Measurements from ENCODE around the gene LTF. TPM values are rescaled to one million over a fixed set of nuclear protein-coding genes. Genes with fewer than 3 reads are reported as not detected.
"Not testable (repeated sequence)": the region's sequence is repeated elsewhere in the genome, so short reads cannot be mapped to it uniquely, and the experiment has no call there.

LTF gene
- total RNA-seq, 1 donor from 2014 or later, result not detected

GRCh38 chr3:46408853-46409252, 55.9 kb downstream of the LTF start:
- TF ChIP-seq CTCF (IDR thresholded peaks at IDR 0.05; ENCODE audit: insufficient read depth, low read length, poor library complexity, severe bottlenecking), result no peak
- H3K36me3 ChIP-seq (ENCODE audit: control insufficient read depth, insufficient read depth, low read length), result no peaks in the 10 kb centered on the region
- no peaks in the 10 kb centered on the region for H3K27me3 ChIP-seq (ENCODE audit: control insufficient read depth, insufficient read depth, low read length)
- no peak overlapping the region for H3K4me3 ChIP-seq (ENCODE audit: low read depth, low read length)
- DNase-seq (ENCODE audit: low read depth), result no peak

- Histone ChIP-seq H3K27me3 (ENCODE audit: control insufficient read depth, insufficient read depth, low read length) (no peaks in the 10 kb centered on the region), H3K36me3 (ENCODE audit: control insufficient read depth, insufficient read depth, low read length) (no peaks in the 10 kb centered on the region), H3K4me3 (ENCODE audit: low read depth, low read length) (no peak overlapping the region)
- DNase-seq (ENCODE audit: low read depth), result no peak
- TF ChIP-seq CTCF (IDR thresholded peaks at IDR 0.05; ENCODE audit: insufficient read depth, low read length, poor library complexity, severe bottlenecking), result no peak
Observed at GRCh38 chr3:46407970-46408369, 56.7 kb downstream of the LTF start.

GRCh38 chr3:46406788-46407611, 57.7 kb downstream of the LTF start, which contains the start of the genes CCR5AS and CCRL2:
TSS of gene CCR5AS (minus strand) at chr3:46407066.
TSS of gene CCRL2 (plus strand) at chr3:46407259. CDS start at chr3:46408080, 821 bp downstream.
- no peaks in the 10 kb centered on the region for H3K27me3 ChIP-seq (ENCODE audit: control insufficient read depth, insufficient read depth, low read length)
- H3K36me3 ChIP-seq (ENCODE audit: control insufficient read depth, insufficient read depth, low read length), result no peaks in the 10 kb centered on the region
- no peak for TF ChIP-seq CTCF (IDR thresholded peaks at IDR 0.05; ENCODE audit: insufficient read depth, low read length, poor library complexity, severe bottlenecking)
- no peak within 1 kb of the TSS for H3K4me3 ChIP-seq (ENCODE audit: low read depth, low read length)
- no peak for DNase-seq (ENCODE audit: low read depth)

GRCh38 chr3:46406443-46406787, 58.3 kb downstream of the LTF start:
- no peak overlapping the region for H3K4me3 ChIP-seq (ENCODE audit: low read depth, low read length)
- TF ChIP-seq CTCF (IDR thresholded peaks at IDR 0.05; ENCODE audit: insufficient read depth, low read length, poor library complexity, severe bottlenecking), result no peak
- H3K36me3 ChIP-seq (ENCODE audit: control insufficient read depth, insufficient read depth, low read length), result no peaks in the 10 kb centered on the region
- H3K27me3 ChIP-seq (ENCODE audit: control insufficient read depth, insufficient read depth, low read length), result no peaks in the 10 kb centered on the region
- no peak for DNase-seq (ENCODE audit: low read depth)

GRCh38 chr3:46405301-46406019, 59.2 kb downstream of the LTF start:
- Histone ChIP-seq H3K4me3 (ENCODE audit: low read depth, low read length) (no peak overlapping the region), H3K27me3 (ENCODE audit: control insufficient read depth, insufficient read depth, low read length) (no peaks in the 10 kb centered on the region), H3K36me3 (ENCODE audit: control insufficient read depth, insufficient read depth, low read length) (no peaks in the 10 kb centered on the region)
- TF ChIP-seq CTCF (IDR thresholded peaks at IDR 0.05; ENCODE audit: insufficient read depth, low read length, poor library complexity, severe bottlenecking), result no peak
- no peak for DNase-seq (ENCODE audit: low read depth)

- DNase-seq (ENCODE audit: low read depth); H3K36me3 ChIP-seq (ENCODE audit: control insufficient read depth, insufficient read depth, low read length); H3K4me3 ChIP-seq (ENCODE audit: low read depth, low read length); H3K27me3 ChIP-seq (ENCODE audit: control insufficient read depth, insufficient read depth, low read length): not testable (repeated sequence)
Observed at GRCh38 chr3:46402902-46403301, 61.8 kb downstream of the LTF start.

Measured in kidney epithelial cell (primary cell).